Activated effector memory CD4-positive, alpha-beta T cell treated with Interleukin-2 at 50 U/mL for 16 hours (primary cell): ENCODE measurements around the gene SRD5A2.
"Not testable (repeated sequence)": the region's sequence is repeated elsewhere in the genome, so short reads cannot be mapped to it uniquely, and the experiment has no call there.

Experiments used
- DNase-seq: peaks from one replicate; pipeline ENCODE4 v3.0.0-alpha.2; 2020

SRD5A2 gene

DNA sequence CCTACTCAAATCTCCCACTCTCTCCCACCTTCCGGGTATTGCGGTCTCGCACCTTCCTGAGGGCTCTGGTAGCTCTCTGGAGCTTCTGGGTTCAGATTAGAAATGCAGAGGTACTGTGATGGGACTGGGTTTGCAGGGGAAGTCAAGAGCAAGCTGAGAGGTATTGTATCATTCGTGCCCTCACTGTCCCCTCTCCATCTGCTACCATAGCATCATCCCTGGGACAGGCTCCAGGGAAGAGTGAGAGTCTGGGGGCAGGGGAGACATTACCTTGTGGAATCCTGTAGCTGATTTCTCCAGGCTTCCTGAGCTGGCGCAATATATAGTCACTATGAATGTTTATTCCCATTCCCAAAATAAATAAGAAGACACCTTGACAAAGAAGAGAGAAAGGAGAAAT is 49.6 kb downstream of the SRD5A2 start:
- DNase-seq = no peak

DNA sequence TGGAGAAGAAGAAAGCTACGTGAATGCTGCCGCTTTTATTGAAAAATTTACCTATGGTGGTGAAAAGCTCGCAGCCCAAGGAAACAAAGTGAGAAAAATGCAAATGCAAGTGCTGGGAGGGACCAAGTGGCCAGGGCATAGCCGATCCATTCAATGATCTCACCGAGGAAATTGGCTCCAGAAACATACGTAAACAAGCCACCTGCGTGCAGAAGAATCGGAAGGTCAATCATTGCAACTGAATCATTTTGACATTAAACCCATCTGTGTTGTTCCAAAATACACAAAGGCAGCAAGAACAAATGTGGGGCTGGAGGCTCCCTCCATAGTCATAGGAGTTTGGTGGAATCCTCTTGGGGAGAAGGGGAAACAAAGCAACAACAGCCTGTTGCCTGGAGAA is 51.5 kb downstream of the SRD5A2 start:
- no peak for DNase-seq

- DNase-seq = no peak
Measured at GRCh38 chr2:31528823-31529222, 51.9 kb downstream of the SRD5A2 start.

DNA sequence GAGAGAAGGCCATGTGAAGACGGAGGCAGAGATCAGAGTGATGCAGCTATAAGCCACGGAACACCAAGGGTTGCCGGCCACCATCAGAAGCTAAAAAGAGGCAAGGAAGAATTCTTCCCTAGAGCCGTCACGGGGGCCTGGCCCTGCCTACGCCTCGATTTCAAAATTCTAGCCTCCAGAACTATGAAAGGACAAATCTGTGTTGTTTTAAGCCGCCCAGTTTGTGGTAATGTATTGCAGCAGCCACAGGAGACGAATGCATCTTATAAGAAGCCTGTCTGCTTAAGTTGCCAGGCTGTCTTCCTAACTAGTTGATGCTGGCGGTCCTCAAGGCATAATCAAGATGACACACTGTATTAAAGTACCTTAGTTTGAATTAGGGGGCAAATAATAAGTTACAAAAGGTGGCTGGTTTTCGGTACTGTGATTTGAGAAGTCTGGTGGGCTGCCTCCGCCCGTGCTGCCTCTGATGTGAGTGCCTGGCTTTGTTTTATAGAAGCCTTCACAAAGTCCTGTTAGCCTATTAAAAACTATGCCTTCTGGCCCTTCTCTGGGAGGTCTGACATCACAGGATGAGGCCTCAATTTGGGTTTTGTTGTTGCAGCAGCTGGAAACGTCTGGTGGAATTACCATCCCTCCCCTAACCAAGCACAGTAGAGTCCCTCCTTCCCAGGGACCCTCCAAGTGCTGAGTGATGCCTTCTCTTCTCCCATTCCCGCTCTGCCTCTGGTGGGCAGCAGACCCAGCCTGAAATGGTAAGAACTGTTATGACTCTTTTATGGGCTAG is 53.6 kb downstream of the SRD5A2 start:
- no peak for DNase-seq

DNA sequence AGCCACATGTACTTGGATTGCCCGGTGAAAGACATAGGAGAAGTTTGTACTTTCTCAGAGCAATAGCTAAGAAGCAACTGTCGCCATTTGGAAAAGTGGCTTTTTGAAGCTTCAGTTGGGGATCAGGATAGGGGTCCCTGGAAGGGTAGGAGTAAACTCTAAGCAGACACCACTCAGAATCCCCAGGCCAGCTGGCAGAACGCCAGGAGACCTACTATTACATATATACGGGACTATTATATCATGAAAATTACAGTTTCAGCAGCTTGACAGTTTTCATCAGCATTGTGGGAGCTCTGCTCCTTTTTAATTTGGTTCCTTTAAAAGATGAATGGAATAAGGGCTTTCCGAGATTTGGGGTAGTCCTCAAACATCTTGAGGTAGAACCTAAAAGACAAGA is 54.9 kb downstream of the SRD5A2 start:
- no peak for DNase-seq

DNA sequence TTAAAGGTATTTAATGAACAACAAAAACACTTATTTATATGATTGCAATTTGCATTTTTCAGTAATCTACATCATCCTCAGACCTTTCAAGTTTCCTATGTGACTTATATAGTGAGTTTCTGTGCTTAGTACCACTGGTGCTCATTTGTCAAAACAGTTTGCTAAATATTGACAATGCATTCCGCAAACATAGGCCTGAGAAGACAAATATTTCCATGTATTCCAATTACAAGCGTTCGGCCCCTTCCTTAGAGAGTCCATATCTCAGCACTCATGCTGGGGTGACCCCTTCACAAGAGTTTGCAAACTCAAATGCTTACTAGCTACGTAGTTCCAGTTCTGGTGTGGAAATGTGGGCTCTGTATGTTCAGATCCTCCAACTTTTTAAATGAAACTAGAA is 56.1 kb downstream of the SRD5A2 start:
- DNase-seq = no peak

GRCh38 chr2:31523871-31524492 is 56.8 kb downstream of the SRD5A2 start:
- peak; percentile 4 for DNase-seq

DNA sequence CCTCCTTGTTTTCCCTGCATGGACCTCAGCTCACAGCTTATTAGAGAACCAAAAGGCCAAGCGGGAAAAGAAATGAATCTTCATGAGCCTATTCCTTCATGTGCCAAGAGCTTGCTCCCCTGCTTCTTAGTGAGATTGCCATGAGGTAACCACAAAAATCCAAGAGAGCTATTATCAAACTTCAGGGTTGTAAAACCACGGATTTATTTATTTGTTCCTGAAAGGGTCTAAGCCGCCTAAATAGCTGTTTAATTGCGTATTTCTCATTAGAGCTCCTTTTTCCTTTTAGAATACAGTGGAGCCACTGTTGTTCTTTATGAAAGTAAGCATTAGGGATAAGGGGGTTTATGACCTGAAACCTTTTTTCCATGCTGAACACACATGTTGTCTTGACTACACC is 58.0 kb downstream of the SRD5A2 start:
- no peak for DNase-seq

DNA sequence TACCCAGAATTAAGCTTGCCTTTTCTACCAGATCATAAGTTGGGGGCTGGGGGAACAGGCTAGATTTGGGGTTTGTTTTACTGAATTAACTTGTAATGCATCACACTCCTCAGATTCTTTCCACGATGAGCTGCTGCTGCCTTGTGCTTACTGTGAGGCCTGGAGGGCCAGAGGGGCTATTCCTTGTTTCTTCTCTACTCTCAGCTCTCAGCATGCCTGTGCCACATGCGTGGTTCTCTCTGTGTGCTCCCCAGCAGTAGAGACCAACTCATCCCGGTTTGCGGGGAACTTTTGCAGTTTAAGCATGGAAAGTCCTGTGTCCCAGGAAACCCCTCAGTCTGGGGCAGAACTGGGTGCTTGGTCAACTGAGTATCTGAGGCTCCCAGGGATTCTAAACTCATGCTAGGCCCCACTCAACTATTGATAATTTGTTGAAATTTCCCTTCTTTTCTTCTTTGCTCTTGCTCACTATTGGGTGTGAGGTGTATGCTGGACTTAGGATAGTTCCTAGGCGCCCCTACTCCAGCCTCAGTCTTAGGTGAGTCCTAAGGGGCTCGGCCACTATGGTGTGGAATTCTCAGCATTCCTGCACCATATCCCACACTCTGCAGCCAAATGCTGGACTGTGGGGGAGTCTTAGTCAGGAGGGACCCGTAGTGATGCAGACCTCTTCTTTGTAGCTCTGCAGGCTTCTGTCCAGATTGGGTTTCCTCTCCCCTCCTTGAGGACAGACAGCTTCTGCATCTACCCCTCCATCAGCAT is 63.1 kb downstream of the SRD5A2 start:
- DNase-seq = no peak

GRCh38 chr2:31515586-31515985 is 65.2 kb downstream of the SRD5A2 start:
- DNase-seq = no peak

- DNase-seq = no peak
Measured at GRCh38 chr2:31513553-31513952, 67.2 kb downstream of the SRD5A2 start.

DNA sequence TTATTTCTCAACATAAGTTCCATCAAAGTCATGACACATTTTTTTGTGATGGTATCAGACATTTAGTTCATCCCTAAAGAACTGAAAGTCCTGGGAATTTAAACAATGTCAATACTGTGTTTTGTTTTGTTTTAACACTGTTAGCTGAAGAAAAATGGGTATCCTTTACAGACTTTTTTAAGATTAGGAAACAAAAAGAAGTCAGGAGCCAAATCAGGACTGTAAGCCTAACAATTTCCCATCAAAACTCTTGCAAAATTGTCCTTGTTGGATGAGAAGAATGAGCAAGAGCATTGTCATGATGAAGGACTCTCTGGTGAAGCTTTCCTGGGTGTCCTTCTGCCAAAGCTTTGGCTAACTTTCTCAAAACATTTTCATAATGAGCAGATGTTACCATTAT is 69.4 kb downstream of the SRD5A2 start:
- no peak for DNase-seq

DNA sequence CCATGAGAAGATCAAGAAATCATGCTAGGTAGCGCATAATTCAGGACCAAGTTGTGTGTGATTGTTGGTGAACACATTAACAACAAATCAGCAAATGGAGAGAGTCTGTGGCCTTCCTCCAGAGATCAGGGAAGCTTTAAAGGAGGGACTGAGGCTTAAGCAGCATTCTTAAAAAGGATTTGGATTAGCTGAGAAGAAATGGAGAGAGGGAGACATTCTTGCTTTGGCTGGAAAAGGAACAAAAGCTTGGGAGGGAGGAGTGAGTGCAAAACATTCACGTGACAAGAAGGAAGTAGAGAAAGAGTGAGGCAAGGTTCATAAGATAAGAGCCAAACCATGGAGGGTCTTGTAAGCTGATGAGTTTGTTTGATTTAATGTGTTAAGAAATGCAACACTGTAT is 75.6 kb downstream of the SRD5A2 start:
- no peak for DNase-seq

DNA sequence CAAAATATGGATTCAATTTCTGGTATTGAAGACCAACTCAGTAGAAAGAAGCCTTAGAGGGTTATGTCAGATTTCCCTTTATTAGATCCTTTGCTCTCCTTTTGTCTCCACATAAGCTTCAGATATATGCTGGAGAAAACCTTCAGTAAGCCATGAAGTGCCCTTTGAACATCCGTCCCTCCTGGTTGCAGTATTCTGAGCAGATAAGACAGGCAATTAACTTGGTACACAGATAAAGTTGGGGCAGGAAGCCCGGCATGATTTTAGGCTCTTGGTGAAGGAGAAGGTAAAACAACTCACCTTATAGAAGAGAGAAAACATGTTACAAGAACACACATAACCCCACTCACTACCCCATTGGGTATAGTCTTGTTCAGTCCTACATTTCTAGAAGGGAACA is 76.4 kb downstream of the SRD5A2 start:
- DNase-seq = no peak

DNA sequence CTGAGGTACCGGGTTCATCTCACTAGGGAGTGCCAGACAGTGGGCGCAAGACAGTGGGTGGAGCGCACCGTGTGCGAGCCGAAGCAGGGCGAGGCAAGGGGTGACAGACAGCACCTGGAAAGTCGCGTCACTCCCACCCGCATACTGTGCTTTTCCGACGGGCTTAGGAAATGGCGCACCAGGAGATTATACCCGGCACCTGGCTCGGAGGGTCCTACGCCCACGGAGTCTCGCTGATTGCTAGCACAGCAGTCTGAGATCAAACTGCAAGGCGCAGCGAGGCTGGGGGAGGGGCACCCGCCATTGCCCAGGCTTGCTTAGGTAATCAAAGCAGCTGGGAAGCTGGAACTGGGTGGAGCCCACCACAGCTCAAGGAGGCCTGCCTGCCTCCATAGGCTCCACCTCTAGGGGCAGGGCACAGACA is 84.3 kb downstream of the SRD5A2 start:
- DNase-seq = not testable (repeated sequence)

DNA sequence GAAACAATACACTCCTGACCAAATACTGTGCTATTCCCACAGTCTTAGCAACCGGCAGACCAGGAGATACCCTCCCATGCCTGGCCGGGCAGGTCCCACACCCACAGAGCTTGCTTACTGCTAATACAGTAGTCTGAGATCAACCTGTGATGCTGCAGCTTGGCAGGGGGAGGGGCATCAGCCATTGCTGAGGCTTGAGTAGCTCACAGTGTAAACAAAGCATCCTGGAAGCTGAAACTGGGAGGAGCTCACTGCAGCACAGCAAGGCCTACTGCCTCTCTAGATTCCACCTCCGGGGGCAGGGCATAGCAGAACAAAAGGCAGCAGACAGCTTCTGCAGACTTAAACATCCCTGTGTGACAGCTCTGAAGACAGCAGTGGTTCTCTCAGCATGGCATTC is 91.4 kb downstream of the SRD5A2 start:
- DNase-seq = not testable (repeated sequence)

DNA sequence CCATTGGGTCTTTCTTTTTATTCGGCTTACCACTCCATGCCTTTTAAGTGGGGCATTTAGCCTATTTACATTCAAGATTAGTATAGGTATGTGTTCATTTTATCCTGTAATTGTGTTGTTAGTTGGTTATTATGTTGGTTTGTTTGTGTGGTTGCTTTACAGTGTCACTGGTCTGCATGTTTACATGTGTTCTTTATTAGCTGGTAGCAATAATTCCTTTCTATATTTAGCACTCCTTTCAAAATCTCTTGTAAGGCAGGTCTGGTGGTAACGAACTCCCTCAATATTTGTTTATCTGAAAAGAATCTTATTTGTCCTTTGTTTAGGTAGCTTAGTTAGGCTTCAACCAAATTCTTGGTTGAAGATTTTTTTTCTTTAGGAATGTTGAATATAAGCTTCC is 97.5 kb downstream of the SRD5A2 start:
- no peak for DNase-seq

DNA sequence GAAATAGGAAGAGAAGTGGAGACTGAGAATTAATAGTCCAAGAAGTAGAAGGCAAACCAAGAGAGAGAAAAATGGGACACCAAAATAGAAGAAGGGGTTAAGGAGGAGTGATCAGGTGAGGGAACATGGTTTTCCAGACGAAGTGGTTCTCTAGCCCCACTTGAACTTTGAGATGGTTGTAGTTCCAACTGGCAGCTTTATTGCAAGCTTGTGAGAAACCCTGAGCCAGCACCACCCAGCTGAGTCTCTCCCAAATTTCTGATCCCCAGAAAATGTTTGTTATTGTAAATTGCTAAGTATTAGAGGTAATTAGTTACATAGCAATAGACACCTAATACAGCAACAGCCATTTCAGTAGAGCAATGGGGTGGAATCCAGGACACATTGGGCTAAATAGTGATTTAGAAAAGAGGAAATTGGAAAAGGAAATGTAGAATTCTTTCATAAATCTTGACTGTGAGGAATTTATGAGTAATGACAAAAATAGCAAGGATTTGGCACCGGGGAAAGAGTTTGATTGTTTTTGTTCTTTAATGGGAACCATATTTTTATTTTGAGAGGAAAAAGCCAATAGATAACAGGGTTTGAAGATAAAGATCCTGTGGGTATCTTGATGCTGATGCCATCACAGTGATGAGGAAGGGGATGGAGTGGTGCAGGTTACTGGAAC is 104.1 kb downstream of the SRD5A2 start:
- no peak for DNase-seq

DNA sequence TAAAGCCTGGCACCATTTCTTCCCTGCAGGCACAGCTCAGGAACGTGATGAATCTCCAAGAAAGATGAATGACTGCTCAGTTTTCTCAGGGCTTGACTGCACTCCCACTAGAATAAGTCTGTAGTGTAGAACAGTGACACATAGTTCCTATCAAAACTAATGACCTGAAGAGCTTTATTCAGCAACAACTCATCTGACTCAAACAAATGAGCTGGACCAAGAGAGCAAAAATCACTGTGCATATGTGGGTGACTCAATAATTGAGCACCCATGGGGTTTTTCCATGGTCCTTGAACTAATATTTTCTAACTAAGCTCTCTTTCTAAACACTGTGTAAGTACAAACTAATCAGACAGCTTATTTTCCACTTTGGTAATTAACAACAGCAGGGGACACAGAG is 105.0 kb downstream of the SRD5A2 start:
- DNase-seq = no peak

DNA sequence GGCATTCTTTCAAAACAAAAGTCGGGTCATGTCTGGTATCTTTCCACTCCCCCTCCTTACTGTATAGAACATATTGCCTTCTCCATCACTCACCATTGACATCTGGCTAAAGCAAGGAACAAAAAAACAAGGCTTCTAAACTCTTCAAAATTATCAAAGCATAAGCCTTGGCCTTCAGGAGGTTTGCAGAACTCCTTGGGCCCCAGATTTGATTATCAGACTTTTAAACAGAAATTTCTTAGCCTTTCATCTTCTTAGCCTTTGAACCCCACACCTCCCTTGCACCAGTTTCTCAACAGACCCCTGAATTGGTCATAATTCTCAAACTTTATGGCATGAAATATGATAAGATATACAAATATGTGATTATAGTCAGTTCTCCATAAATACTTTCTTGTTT is 106.4 kb downstream of the SRD5A2 start:
- no peak for DNase-seq
